Panc1 (cell line): Measurements from ENCODE around the gene TRPM1. TPM values are rescaled to one million over a fixed set of nuclear protein-coding genes. Genes with fewer than 3 reads are reported as not detected.

Experiments
- ATAC-seq: fragments of 200-7000 bp; cut with Tn5 transposase; 2 replicates; pipeline ENCODE4 v1.9.1; 2020; ENCODE audit warnings: mild to moderate bottlenecking, moderate library complexity
- BruUV-seq: library from RNA; stranded (reverse); fragments of 400-500 nt; replicated peaks from 2 replicates; lab custom pipeline; 2021; lab: Mats Ljungman, UMichigan
- CTCF ChIA-PET: fragments of 300-600 bp; sonication (Branson Sonifier 250); formaldehyde crosslinking; loops from one replicate; lab custom pipeline; 2022; ENCODE audit warnings: antibody characterized with exemption; lab: Charles Lee
- POLR2A ChIA-PET: fragments of 300-600 bp; sonication (Branson Sonifier 250); formaldehyde crosslinking; loops from one replicate; lab custom pipeline; 2022; ENCODE audit warnings: antibody characterized with exemption; lab: Charles Lee
- DNase-seq: peaks from one replicate; pipeline ENCODE4 v3.0.0-alpha.2; 2010; ENCODE audit warnings: low read depth, low spot score
- H3K27ac ChIP-seq: 2 replicates; pipeline ENCODE4 v1.5.1; 2011; ENCODE audit warnings: mild to moderate bottlenecking, low read length, inconsistent platforms
- H3K27me3 ChIP-seq: fragments of 200-500 bp; sonication (Bioruptor generic); 2 replicates; pipeline ENCODE4 v1.6.0; 2014; ENCODE audit warnings: low read length, inconsistent platforms; ENCODE audit not compliant: control insufficient read depth, insufficient read depth
- H3K36me3 ChIP-seq: fragments of 200-500 bp; sonication (Bioruptor generic); 2 replicates; pipeline ENCODE4 v1.5.1; 2014; ENCODE audit warnings: inconsistent platforms, mild to moderate bottlenecking, low read length, moderate library complexity; ENCODE audit not compliant: control insufficient read depth, insufficient read depth
- H3K4me1 ChIP-seq: 2 replicates; pipeline ENCODE4 v1.5.1; 2011; ENCODE audit warnings: inconsistent platforms, mild to moderate bottlenecking, low read length, moderate library complexity; ENCODE audit not compliant: control insufficient read depth, insufficient read depth
- H3K4me3 ChIP-seq, 2 experiments: 2 replicates each; pipeline ENCODE4 v1.5.1; 2011 to 2012; ENCODE audit warnings: low read depth in 2 of 2, low read length in 2 of 2, mild to moderate bottlenecking in 2 of 2, inconsistent platforms in 1 of 2, moderate library complexity in 1 of 2
- H3K9me3 ChIP-seq: fragments of 200-500 bp; sonication (Bioruptor generic); 2 replicates; pipeline ENCODE4 v1.5.1; 2014; ENCODE audit warnings: low read depth, mild to moderate bottlenecking, inconsistent platforms, low read length, moderate library complexity; ENCODE audit not compliant: control insufficient read depth, insufficient read depth
- CTCF ChIP-seq: fragments of 450-650 bp; IDR thresholded peaks from 2 replicates; pipeline ENCODE4 v1.5.1; 2017; ENCODE audit warnings: mild to moderate bottlenecking
- POLR2AphosphoS5 ChIP-seq: IDR thresholded peaks from 2 replicates; pipeline ENCODE4 v1.6.1; 2012; ENCODE audit warnings: mild to moderate bottlenecking, low read depth, low read length, moderate library complexity
- SIN3A ChIP-seq: IDR thresholded peaks from 2 replicates; pipeline ENCODE4 v1.6.1; 2012; ENCODE audit warnings: low read depth, mild to moderate bottlenecking, low read length, moderate library complexity, borderline replicate concordance; ENCODE audit not compliant: insufficient read depth
- TCF7L2 ChIP-seq: IDR thresholded peaks from 2 replicates; pipeline ENCODE4 v1.6.1; 2011; ENCODE audit warnings: mild to moderate bottlenecking, low read depth, low read length, inconsistent platforms
- in situ Hi-C: cut with HindIII; loops from 2 replicates; pipeline ENCODE4 v1.10.0; 2016; ENCODE audit warnings: low sequenced_read_pairs, low pct_unique_long_range_greater_than_20kb
- intact Hi-C: fragments of 100-400 bp; cut with micrococcal nuclease; formaldehyde crosslinking; loops from one replicate; pipeline ENCODE4 v1.10.0; 2022; ENCODE audit not compliant: unreplicated experiment
- total RNA-seq: library from RNA; stranded (reverse); gene quantifications from one replicate; pipeline ENCODE4 v1.2.1, GENCODE V29; 2021; ENCODE audit not compliant: unreplicated experiment
- TF ChIP-seq, protein P1 (sequence below), 2 experiments: IDR thresholded peaks; 2 replicates each; pipeline ENCODE4 v1.6.1; 2011 to 2012; ENCODE audit warnings: low read depth in 2 of 2, control low read depth in 1 of 2, low read length in 1 of 2, mild to moderate bottlenecking in 1 of 2, moderate library complexity in 1 of 2; ENCODE audit not compliant: insufficient read depth in 1 of 2

The TRPM1 gene
- total RNA-seq, 1 experiment from 2014 or later: not detected

- Histone ChIP-seq H3K9me3 (no peaks in the 10 kb centered on the region), H3K36me3 (no peaks in the 10 kb centered on the region), H3K4me1 (no peaks in the 10 kb centered on the region), H3K27ac (no peak overlapping the region), H3K27me3 (no peaks in the 10 kb centered on the region), H3K4me3 (no peak overlapping the region)
- DNase-seq: no peak
- ATAC-seq: no peak
- ChIA-PET CTCF (no interaction called here), POLR2A (no interaction called here)
- intact Hi-C loops: no loop called here
- in situ Hi-C loops: no loop called here
- no peak for TF ChIP-seq POLR2AphosphoS5
- no peak for TF ChIP-seq SIN3A
- TF ChIP-seq, protein P1, sequence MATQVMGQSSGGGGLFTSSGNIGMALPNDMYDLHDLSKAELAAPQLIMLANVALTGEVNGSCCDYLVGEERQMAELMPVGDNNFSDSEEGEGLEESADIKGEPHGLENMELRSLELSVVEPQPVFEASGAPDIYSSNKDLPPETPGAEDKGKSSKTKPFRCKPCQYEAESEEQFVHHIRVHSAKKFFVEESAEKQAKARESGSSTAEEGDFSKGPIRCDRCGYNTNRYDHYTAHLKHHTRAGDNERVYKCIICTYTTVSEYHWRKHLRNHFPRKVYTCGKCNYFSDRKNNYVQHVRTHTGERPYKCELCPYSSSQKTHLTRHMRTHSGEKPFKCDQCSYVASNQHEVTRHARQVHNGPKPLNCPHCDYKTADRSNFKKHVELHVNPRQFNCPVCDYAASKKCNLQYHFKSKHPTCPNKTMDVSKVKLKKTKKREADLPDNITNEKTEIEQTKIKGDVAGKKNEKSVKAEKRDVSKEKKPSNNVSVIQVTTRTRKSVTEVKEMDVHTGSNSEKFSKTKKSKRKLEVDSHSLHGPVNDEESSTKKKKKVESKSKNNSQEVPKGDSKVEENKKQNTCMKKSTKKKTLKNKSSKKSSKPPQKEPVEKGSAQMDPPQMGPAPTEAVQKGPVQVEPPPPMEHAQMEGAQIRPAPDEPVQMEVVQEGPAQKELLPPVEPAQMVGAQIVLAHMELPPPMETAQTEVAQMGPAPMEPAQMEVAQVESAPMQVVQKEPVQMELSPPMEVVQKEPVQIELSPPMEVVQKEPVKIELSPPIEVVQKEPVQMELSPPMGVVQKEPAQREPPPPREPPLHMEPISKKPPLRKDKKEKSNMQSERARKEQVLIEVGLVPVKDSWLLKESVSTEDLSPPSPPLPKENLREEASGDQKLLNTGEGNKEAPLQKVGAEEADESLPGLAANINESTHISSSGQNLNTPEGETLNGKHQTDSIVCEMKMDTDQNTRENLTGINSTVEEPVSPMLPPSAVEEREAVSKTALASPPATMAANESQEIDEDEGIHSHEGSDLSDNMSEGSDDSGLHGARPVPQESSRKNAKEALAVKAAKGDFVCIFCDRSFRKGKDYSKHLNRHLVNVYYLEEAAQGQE (IDR thresholded peaks at IDR 0.05; ENCODE audit: insufficient read depth in 1 of 2, low read depth in 2 of 2, low read length in 1 of 2): no peak
- no peak for TF ChIP-seq TCF7L2
- no peak for TF ChIP-seq CTCF
- BruUV-seq: no TSS peak
These were observed 15.0 kb upstream of the TRPM1 start for GRCh38 chr15:31116423-31117030.

- DNase-seq (no peak), ATAC-seq (no peak)
- Histone ChIP-seq H3K9me3 (no peaks in the 10 kb centered on the region), H3K4me3 (no peak overlapping the region), H3K27ac (no peak overlapping the region), H3K36me3 (no peaks in the 10 kb centered on the region), H3K27me3 (no peaks in the 10 kb centered on the region), H3K4me1 (no peaks in the 10 kb centered on the region)
- in situ Hi-C loops: no loop called here
- ChIA-PET CTCF (no interaction called here), POLR2A (interaction anchor here (0.6 kb wide), 1 partner anchor 141 kb away, joined by 3 read pairs; no protein-coding TSS in a partner anchor)
- TF ChIP-seq SIN3A (no peak), TCF7L2 (no peak), POLR2AphosphoS5 (no peak), CTCF (no peak)
- TF ChIP-seq, protein P1 (IDR thresholded peaks at IDR 0.05; ENCODE audit: insufficient read depth in 1 of 2, low read depth in 2 of 2, low read length in 1 of 2): no peak
- BruUV-seq: no TSS peak
- intact Hi-C loops: no loop called here
These were observed 9.6 kb upstream of the TRPM1 start for GRCh38 chr15:31111091-31111647.
